Peyer's patch (tissue), 4 donors: Measurements from ENCODE around the gene CWC27.

Experiments
- POLR2A ChIP-seq, 2 donors: fragments of 450-650 bp; IDR thresholded peaks; one replicate each; pipeline ENCODE4 v1.5.1; 2017; ENCODE audit warnings: antibody characterized with exemption in 2 of 2, mild to moderate bottlenecking in 2 of 2, moderate library complexity in 2 of 2
- TF ChIP-seq, protein P1 (sequence below), 6 experiments: fragments of 450-650 bp in 4 of 6; fragments of 200-600 bp in 2 of 6; sonication (generic) in 1 of 6; IDR thresholded peaks; one replicate each; pipeline ENCODE4 v1.5.1; 2017 to 2019; ENCODE audit warnings: antibody characterized with exemption in 6 of 6, mild to moderate bottlenecking in 3 of 6, moderate library complexity in 1 of 6

- TF ChIP-seq, protein P1, sequence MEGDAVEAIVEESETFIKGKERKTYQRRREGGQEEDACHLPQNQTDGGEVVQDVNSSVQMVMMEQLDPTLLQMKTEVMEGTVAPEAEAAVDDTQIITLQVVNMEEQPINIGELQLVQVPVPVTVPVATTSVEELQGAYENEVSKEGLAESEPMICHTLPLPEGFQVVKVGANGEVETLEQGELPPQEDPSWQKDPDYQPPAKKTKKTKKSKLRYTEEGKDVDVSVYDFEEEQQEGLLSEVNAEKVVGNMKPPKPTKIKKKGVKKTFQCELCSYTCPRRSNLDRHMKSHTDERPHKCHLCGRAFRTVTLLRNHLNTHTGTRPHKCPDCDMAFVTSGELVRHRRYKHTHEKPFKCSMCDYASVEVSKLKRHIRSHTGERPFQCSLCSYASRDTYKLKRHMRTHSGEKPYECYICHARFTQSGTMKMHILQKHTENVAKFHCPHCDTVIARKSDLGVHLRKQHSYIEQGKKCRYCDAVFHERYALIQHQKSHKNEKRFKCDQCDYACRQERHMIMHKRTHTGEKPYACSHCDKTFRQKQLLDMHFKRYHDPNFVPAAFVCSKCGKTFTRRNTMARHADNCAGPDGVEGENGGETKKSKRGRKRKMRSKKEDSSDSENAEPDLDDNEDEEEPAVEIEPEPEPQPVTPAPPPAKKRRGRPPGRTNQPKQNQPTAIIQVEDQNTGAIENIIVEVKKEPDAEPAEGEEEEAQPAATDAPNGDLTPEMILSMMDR (IDR thresholded peaks at IDR 0.05), result no peak
- TF ChIP-seq POLR2A (IDR thresholded peaks at IDR 0.05), result no peak
Measured at GRCh38 chr5:65022932-65023331, 254.2 kb downstream of the CWC27 start.
